HG03432 (cell line): ENCODE data around the gene OR2C1.
A peak's percentile ranks its signal among the peaks of the same experiment; 100 is the strongest.

Experiments
- ATAC-seq: cut with Tn5 transposase; IDR thresholded peaks from one replicate; pipeline ENCODE4 v1.9.1; 2021; ENCODE audit warnings: mild to moderate bottlenecking, moderate library complexity; ENCODE audit not compliant: unreplicated experiment

Gene OR2C1

GRCh38 chr16:3389663-3390338 lies 34.1 kb downstream of the OR2C1 start:
- no peak for ATAC-seq

GRCh38 chr16:3400446-3400778 lies 44.7 kb downstream of the OR2C1 start:
- no peak for ATAC-seq

- ATAC-seq = peak; percentile 97
Measured at GRCh38 chr16:3400779-3401688, 45.3 kb downstream of the OR2C1 start, which contains the start of the genes ZNF174 and ZSCAN32. Gene ZNF174 (plus strand): TSS chr16:3401215. CDS start chr16:3402005, 790 bp downstream. Gene ZSCAN32 (minus strand): TSS chr16:3401004. CDS start chr16:3397557, 3,447 bp downstream.

GRCh38 chr16:3401719-3402397 lies 46.2 kb downstream of the OR2C1 start:
- no peak for ATAC-seq
